Osteoblast (primary cell): ENCODE measurements around the gene CALD1. TPM values are rescaled to one million over a fixed set of nuclear protein-coding genes. Genes with fewer than 3 reads are reported as not detected.

ENCODE experiments used
- DNase-seq: peaks from one replicate; pipeline ENCODE4 v3.0.0; 2011; ENCODE audit warnings: low spot score, mixed read lengths; ENCODE audit not compliant: insufficient read length; ENCODE audit errors: missing footprints
- H2AFZ ChIP-seq: 2 replicates; pipeline ENCODE4 v1.6.0; 2011; ENCODE audit warnings: mild to moderate bottlenecking, low read length
- H3K27ac ChIP-seq: 2 replicates; pipeline ENCODE4 v1.5.1; 2011; ENCODE audit warnings: mild to moderate bottlenecking, low read depth, low read length, moderate library complexity
- H3K27me3 ChIP-seq: 2 replicates; pipeline ENCODE4 v1.6.0; 2012; ENCODE audit warnings: mild to moderate bottlenecking, control low read depth, inconsistent platforms, low read length, moderate library complexity; ENCODE audit not compliant: insufficient read depth
- H3K36me3 ChIP-seq: 2 replicates; pipeline ENCODE4 v1.5.1; 2011; ENCODE audit warnings: mild to moderate bottlenecking, low read length, control low read depth, moderate library complexity; ENCODE audit not compliant: insufficient read depth
- H3K4me1 ChIP-seq: 2 replicates; pipeline ENCODE4 v1.5.1; 2011; ENCODE audit warnings: mild to moderate bottlenecking, low read length, control low read depth, moderate library complexity; ENCODE audit not compliant: insufficient read depth
- H3K4me2 ChIP-seq: 2 replicates; pipeline ENCODE4 v1.6.0; 2011; ENCODE audit warnings: mild to moderate bottlenecking, low read length; ENCODE audit not compliant: insufficient read depth
- H3K4me3 ChIP-seq: fragments of 200-600 bp; sonication (generic); 3 replicates; pipeline ENCODE4 v1.5.1; 2012; ENCODE audit warnings: mild to moderate bottlenecking, low read length, inconsistent platforms; ENCODE audit not compliant: insufficient read depth
- H3K79me2 ChIP-seq: 2 replicates; pipeline ENCODE4 v1.6.0; 2012; ENCODE audit warnings: mild to moderate bottlenecking, low read length, control low read depth, inconsistent platforms; ENCODE audit not compliant: insufficient read depth
- H3K9me3 ChIP-seq: 2 replicates; pipeline ENCODE4 v1.5.1; 2011; ENCODE audit warnings: low read depth, low read length, control low read depth
- H4K20me1 ChIP-seq: 2 replicates; pipeline ENCODE4 v1.6.0; 2012; ENCODE audit warnings: mild to moderate bottlenecking, low read length, control low read depth; ENCODE audit not compliant: insufficient read depth
- CTCF ChIP-seq: IDR thresholded peaks from 2 replicates; pipeline ENCODE4 v1.5.1; 2011; ENCODE audit warnings: mild to moderate bottlenecking, low read depth, low read length, moderate library complexity; ENCODE audit errors: extremely low read depth
- total RNA-seq: library from RNA; depleted of rRNA; stranded (reverse); fragments of >200 nt; gene quantifications from 2 replicates; pipeline ENCODE4 v1.2.3, GENCODE V29; 2012

The CALD1 gene
- total RNA-seq, 1 donor = 1,123 TPM

GRCh38 chr7:134787064-134787463, 7.6 kb downstream of the CALD1 start:
- peaks cover 91% of the 10 kb centered on the region for H4K20me1 ChIP-seq
- peak overlapping the region; percentile 48 for H3K4me3 ChIP-seq

GRCh38 chr7:134787720-134788119, 8.3 kb downstream of the CALD1 start:
- Histone ChIP-seq H3K27me3 (no peaks in the 10 kb centered on the region), H2AFZ (no peak overlapping the region), H3K36me3 (peaks cover 68% of the 10 kb centered on the region), H3K4me3 (peak overlapping the region; percentile 19), H4K20me1 (peaks cover 88% of the 10 kb centered on the region), H3K27ac (peak overlapping the region; percentile 94), H3K9me3 (no peaks in the 10 kb centered on the region), H3K79me2 (peaks cover 100% of the 10 kb centered on the region), H3K4me1 (peaks cover 97% of the 10 kb centered on the region), H3K4me2 (peak overlapping the region; percentile 90)
- DNase-seq = no peak
- TF ChIP-seq CTCF = no peak

More at GRCh38 chr7:134787064-134787463, 7.6 kb downstream of the CALD1 start:
- Histone ChIP-seq H3K4me2 (peak overlapping the region; percentile 90), H3K36me3 (peaks cover 70% of the 10 kb centered on the region), H3K4me1 (peaks cover 97% of the 10 kb centered on the region), H3K9me3 (no peaks in the 10 kb centered on the region), H3K27me3 (no peaks in the 10 kb centered on the region), H3K79me2 (peaks cover 100% of the 10 kb centered on the region), H3K27ac (peak overlapping the region; percentile 94), H2AFZ (no peak overlapping the region)
- DNase-seq = peak; percentile 27
- no peak for TF ChIP-seq CTCF

GRCh38 chr7:134788191-134788590, 8.8 kb downstream of the CALD1 start:
- peaks cover 87% of the 10 kb centered on the region for H4K20me1 ChIP-seq
- H3K36me3 ChIP-seq = peaks cover 68% of the 10 kb centered on the region

More at GRCh38 chr7:134788191-134788590, 8.8 kb downstream of the CALD1 start:
- no peaks in the 10 kb centered on the region for H3K9me3 ChIP-seq
- peak overlapping the region; percentile 94 for H3K27ac ChIP-seq
- peak overlapping the region; percentile 90 for H3K4me2 ChIP-seq
- no peak for TF ChIP-seq CTCF
- H3K79me2 ChIP-seq = peaks cover 100% of the 10 kb centered on the region
- peak overlapping the region; percentile 13 for H3K4me3 ChIP-seq
- DNase-seq = peak; percentile 30
- peaks cover 97% of the 10 kb centered on the region for H3K4me1 ChIP-seq
- no peaks in the 10 kb centered on the region for H3K27me3 ChIP-seq
- H2AFZ ChIP-seq = no peak overlapping the region
